H1 (cell line): ENCODE measurements around the gene RAD51B. TPM values are rescaled to one million over a fixed set of nuclear protein-coding genes. Genes with fewer than 3 reads are reported as not detected.

Source experiments
- CTCF ChIA-PET: fragments of 300-600 bp; sonication (Branson Sonifier 250); formaldehyde crosslinking; loops from one replicate; lab custom pipeline; 2021; ENCODE audit not compliant: partially characterized antibody; lab: Charles Lee
- POLR2A ChIA-PET: fragments of 300-600 bp; sonication (Branson Sonifier 250); formaldehyde crosslinking; loops from one replicate; lab custom pipeline; 2021; ENCODE audit warnings: inconsistent platforms; ENCODE audit not compliant: partially characterized antibody; lab: Charles Lee
- DNase-seq, 2 experiments: peaks; one replicate each; pipeline versions ENCODE4 v3.0.0 to v3.0.0-alpha.2; 2010 to 2022; ENCODE audit warnings: low spot score in 2 of 2, low read depth in 1 of 2, mixed read lengths in 1 of 2
- FAIRE-seq: peaks from 2 replicates; lab custom pipeline; 2011; peaks lifted over from hg19 to GRCh38; lab: Jason Lieb, UNC
- H2AFZ ChIP-seq: 2 replicates; pipeline ENCODE4 v1.8.1; 2012; ENCODE audit warnings: low read length, inconsistent platforms
- H2AK5ac ChIP-seq: 2 replicates; pipeline ENCODE4 v1.6.1; 2013; ENCODE audit warnings: low read depth, low read length
- H2BK120ac ChIP-seq: replicated peaks from 2 replicates; pipeline ENCODE3; 2013; ENCODE audit warnings: low read depth, low read length, inconsistent platforms
- H2BK12ac ChIP-seq: 2 replicates; pipeline ENCODE4 v1.6.1; 2013; ENCODE audit warnings: low read depth, low read length
- H2BK15ac ChIP-seq: 2 replicates; pipeline ENCODE4 v1.6.1; 2013; ENCODE audit warnings: low read length
- H2BK20ac ChIP-seq: 2 replicates; pipeline ENCODE4 v1.6.1; 2013; ENCODE audit warnings: low read length
- H2BK5ac ChIP-seq: 2 replicates; pipeline ENCODE4 v1.6.1; 2013; ENCODE audit warnings: low read depth, low read length
- H3K14ac ChIP-seq: 2 replicates; pipeline ENCODE4 v1.6.1; 2013; ENCODE audit warnings: inconsistent platforms; ENCODE audit not compliant: insufficient read length
- H3K18ac ChIP-seq: 2 replicates; pipeline ENCODE4 v1.6.1; 2013; ENCODE audit warnings: low read length; ENCODE audit errors: extremely low read depth
- H3K23ac ChIP-seq: 2 replicates; pipeline ENCODE4 v1.6.1; 2013; ENCODE audit warnings: inconsistent platforms; ENCODE audit not compliant: insufficient read length
- H3K23me2 ChIP-seq: 2 replicates; pipeline ENCODE4 v1.6.1; 2013; ENCODE audit warnings: low read depth, low read length
- H3K27ac ChIP-seq: 2 replicates; pipeline ENCODE4 v1.6.1; 2011; ENCODE audit warnings: low read depth, low read length, inconsistent platforms
- H3K27me3 ChIP-seq, 4 experiments: replicated peaks in 1 of 4; 1 replicate in 1 of 4; 2 replicates in 3 of 4; pipeline versions ENCODE4 v1.6.1 to v1.8.1; 2011 to 2013; ENCODE audit warnings: low read length in 3 of 4, mild to moderate bottlenecking in 3 of 4, inconsistent platforms in 2 of 4, mixed read lengths in 2 of 4, moderate library complexity in 1 of 4; ENCODE audit not compliant: control insufficient read depth in 3 of 4, insufficient read depth in 3 of 4; ENCODE audit errors: extremely low read depth in 1 of 4
- H3K36me3 ChIP-seq, 4 experiments: 2 replicates each; pipeline versions ENCODE4 v1.6.1 to v1.8.1; 2011 to 2013; ENCODE audit warnings: mild to moderate bottlenecking in 4 of 4, low read length in 3 of 4, moderate library complexity in 2 of 4, control low read depth in 1 of 4, inconsistent platforms in 1 of 4; ENCODE audit not compliant: insufficient read depth in 4 of 4, control insufficient read depth in 2 of 4
- H3K4ac ChIP-seq: replicated peaks from 2 replicates; pipeline ENCODE3; 2013; ENCODE audit warnings: low read length, low read depth, mixed read lengths, inconsistent platforms; ENCODE audit not compliant: insufficient read length
- H3K4me1 ChIP-seq, 4 experiments: replicated peaks in 1 of 4; 1 replicate in 1 of 4; 2 replicates in 3 of 4; pipeline versions ENCODE4 v1.6.1 to v1.8.1; 2011 to 2013; ENCODE audit warnings: low read length in 3 of 4, inconsistent platforms in 2 of 4, mixed read lengths in 1 of 4; ENCODE audit not compliant: insufficient read depth in 4 of 4, control insufficient read depth in 3 of 4
- H3K4me2 ChIP-seq, 2 experiments: 2 replicates each; pipeline versions ENCODE4 v1.6.1 to v1.8.1; 2011 to 2013; ENCODE audit warnings: low read depth in 2 of 2, low read length in 2 of 2, control low read depth in 1 of 2, inconsistent platforms in 1 of 2, mild to moderate bottlenecking in 1 of 2; ENCODE audit not compliant: insufficient read depth in 1 of 2
- H3K4me3 ChIP-seq, 4 experiments: fragments of 200-600, 300-600 bp in 1 of 4; sonication (generic), shearing (Covaris generic), sonication (Bioruptor Twin) in 1 of 4; 2 replicates each; pipeline versions ENCODE4 v1.5.1 to v1.8.1; 2011 to 2016; ENCODE audit warnings: low read length in 4 of 4, low read depth in 3 of 4, control low read depth in 2 of 4, inconsistent platforms in 2 of 4, mild to moderate bottlenecking in 2 of 4, mixed read lengths in 1 of 4, moderate library complexity in 1 of 4; ENCODE audit not compliant: insufficient read depth in 2 of 4; ENCODE audit errors: extremely low read depth in 1 of 4
- H3K56ac ChIP-seq: replicated peaks from 2 replicates; pipeline ENCODE3; 2013; ENCODE audit warnings: low read depth, mild to moderate bottlenecking, mixed read lengths, low read length, inconsistent platforms; ENCODE audit not compliant: insufficient read length
- H3K79me1 ChIP-seq: 2 replicates; pipeline ENCODE4 v1.6.1; 2013; ENCODE audit warnings: low read depth, low read length, control low read depth
- H3K79me2 ChIP-seq, 2 experiments: 2 replicates each; pipeline versions ENCODE4 v1.6.1 to v1.8.1; 2012 to 2013; ENCODE audit warnings: low read length in 2 of 2, mild to moderate bottlenecking in 2 of 2, inconsistent platforms in 1 of 2; ENCODE audit not compliant: insufficient read depth in 2 of 2, control insufficient read depth in 1 of 2
- H3K9ac ChIP-seq, 4 experiments: replicated peaks in 1 of 4; 1 replicate in 1 of 4; 2 replicates in 3 of 4; pipeline versions ENCODE4 v1.6.1 to v1.8.1; 2011 to 2013; ENCODE audit warnings: low read depth in 3 of 4, low read length in 3 of 4, control low read depth in 2 of 4, mild to moderate bottlenecking in 2 of 4, moderate library complexity in 2 of 4, inconsistent platforms in 1 of 4; ENCODE audit errors: extremely low read depth in 1 of 4
- H3K9me3 ChIP-seq, 2 experiments: 2 replicates each; pipeline versions ENCODE4 v1.6.1 to v1.8.1; 2012 to 2013; ENCODE audit warnings: mild to moderate bottlenecking in 2 of 2, moderate library complexity in 2 of 2, control low read depth in 1 of 2, inconsistent platforms in 1 of 2, low read depth in 1 of 2, low read length in 1 of 2, mixed read lengths in 1 of 2; ENCODE audit not compliant: insufficient read depth in 2 of 2
- H4K20me1 ChIP-seq, 2 experiments: replicated peaks in 1 of 2; 2 replicates each; pipeline versions ENCODE3 to v1.8.1; 2011 to 2013; ENCODE audit warnings: inconsistent platforms in 2 of 2, low read length in 2 of 2, mild to moderate bottlenecking in 1 of 2; ENCODE audit not compliant: insufficient read depth in 2 of 2, control insufficient read depth in 1 of 2
- H4K5ac ChIP-seq: 2 replicates; pipeline ENCODE4 v1.6.1; 2013; ENCODE audit warnings: low read length, low read depth, mixed read lengths, inconsistent platforms; ENCODE audit not compliant: insufficient read length
- H4K8ac ChIP-seq: 2 replicates; pipeline ENCODE4 v1.8.0; 2013; ENCODE audit warnings: mild to moderate bottlenecking, moderate library complexity, low read length, inconsistent platforms; ENCODE audit not compliant: insufficient read depth; ENCODE audit errors: extremely low read depth
- H4K91ac ChIP-seq: replicated peaks from 2 replicates; pipeline ENCODE3; 2013; ENCODE audit warnings: low read length, mixed read lengths, inconsistent platforms; ENCODE audit not compliant: insufficient read length
- ATF2 ChIP-seq: IDR thresholded peaks from 2 replicates; pipeline ENCODE4 v1.6.1; 2012; ENCODE audit warnings: low read length, inconsistent platforms
- CTBP2 ChIP-seq: IDR thresholded peaks from 2 replicates; pipeline ENCODE4 v1.7.0; 2011; ENCODE audit warnings: borderline replicate concordance, mild to moderate bottlenecking, moderate library complexity, mixed read lengths, low read length; ENCODE audit not compliant: insufficient read depth, insufficient read length
- GABPA ChIP-seq: IDR thresholded peaks from 2 replicates; pipeline ENCODE4 v1.6.1; 2011; ENCODE audit warnings: mild to moderate bottlenecking, low read length, moderate library complexity, borderline replicate concordance; ENCODE audit not compliant: insufficient read depth
- GTF2F1 ChIP-seq: IDR thresholded peaks from 2 replicates; pipeline ENCODE4 v1.6.1; 2012; ENCODE audit warnings: low read depth, low read length, improper control_type of control experiment, borderline replicate concordance
- PHF8 ChIP-seq: fragments of 200-600 bp; sonication (generic); conservative IDR thresholded peaks from 2 replicates; pipeline ENCODE4 v1.7.1; 2012; ENCODE audit warnings: low read depth, mild to moderate bottlenecking, inconsistent platforms, low read length, moderate library complexity
- RNF2 ChIP-seq: fragments of 200-900, 300-1000 bp; sonication (generic); IDR thresholded peaks from 2 replicates; pipeline ENCODE4 v1.7.1; 2016; ENCODE audit warnings: borderline replicate concordance, low read depth, mild to moderate bottlenecking, antibody characterized with exemption, low read length; ENCODE audit not compliant: poor library complexity, severe bottlenecking; ENCODE audit errors: missing control alignments
- SAP30 ChIP-seq: fragments of 300-600 bp; sonication (generic); IDR thresholded peaks from 2 replicates; pipeline ENCODE4 v1.7.1; 2012; ENCODE audit warnings: low read length, moderate library complexity, mild to moderate bottlenecking, inconsistent platforms; ENCODE audit not compliant: insufficient read depth, insufficient replicate concordance
- SIN3A ChIP-seq, 2 experiments: IDR thresholded peaks in 1 of 2; conservative IDR thresholded peaks in 1 of 2; 2 replicates each; pipeline ENCODE4 v1.6.1; 2011 to 2012; ENCODE audit warnings: low read length in 2 of 2, improper control_type of control experiment in 1 of 2, low read depth in 1 of 2, mild to moderate bottlenecking in 1 of 2
- TAF1 ChIP-seq: IDR thresholded peaks from 2 replicates; pipeline ENCODE4 v1.6.1; 2011; ENCODE audit warnings: mild to moderate bottlenecking, low read depth, low read length
- WGBS, 2 experiments: shearing (Covaris generic) in 1 of 2; methylation state at CpG; one replicate each; pipeline versions ENCODE4 v1.1.6 to v1.1.7; 2013 to 2015; ENCODE audit warnings: low lambda C conversion rate in 2 of 2, mixed read lengths in 2 of 2, inconsistent platforms in 1 of 2, low coverage in 1 of 2, missing lambda C conversion rate in 1 of 2; ENCODE audit not compliant: insufficient replicate concordance in 2 of 2, insufficient coverage in 1 of 2, insufficient read length in 1 of 2; ENCODE audit errors: extremely low coverage in 1 of 2, missing lambda C conversion rate in 1 of 2; 5-methylcytosine and 5-hydroxymethylcytosine counted together
- polyA plus RNA-seq, 7 experiments: library from polyadenylated mRNA; depleted of rRNA in 3 of 7; stranded (reverse) in 5 of 7; unstranded in 2 of 7; fragments of >200 nt in 5 of 7; fragments of 200-250 nt in 2 of 7; gene quantifications; 1 replicate in 5 of 7; 2 replicates in 1 of 7; 4 replicates in 1 of 7; pipeline versions ENCODE4 v1.2.1 to v1.2.3, GENCODE V29; 2011 to 2013; ENCODE audit warnings: missing spikeins in 2 of 7, mixed read lengths in 2 of 7
- total RNA-seq: library from RNA; stranded (reverse); fragmentation: NEBNext Ultra II Directional; extraction: Animal tissue kit (Norgen Biotek cat#: 25700); gene quantifications from 2 replicates; pipeline ENCODE4 v1.2.1, GENCODE V29; 2021

RAD51B gene
- total and polyA plus RNA-seq, 2 of the 8 experiments (the other 6 are each of a cell fraction or from before 2014, with no cell fraction given): 3.9 to 14.9 TPM

GRCh38 chr14:68181519-68182326 is 362.1 kb downstream of the RAD51B start:
- POLR2A ChIA-PET: no interaction called here
- TF ChIP-seq GABPA (no peak), ATF2 (no peak), RNF2 (no peak), PHF8 (no peak), TAF1 (no peak), GTF2F1 (no peak), CTBP2 (no peak), SAP30 (no peak), SIN3A (conservative IDR thresholded peaks at IDR 0.05 in 1 of 2, IDR thresholded peaks at IDR 0.05 in 1 of 2; ENCODE audit: low read depth in 1 of 2, low read length in 2 of 2) (no peak)

More at GRCh38 chr14:68181519-68182326, 362.1 kb downstream of the RAD51B start:
- Histone ChIP-seq H2BK20ac (no peak overlapping the region), H3K23me2 (no peaks in the 10 kb centered on the region), H3K9me3 (no peaks in the 10 kb centered on the region), H4K91ac (no peak overlapping the region), H3K9ac (no peak overlapping the region), H3K4ac (no peak overlapping the region), H3K27ac (no peak overlapping the region), H2BK15ac (no peak overlapping the region), H3K4me2 (no peak overlapping the region), H2BK5ac (no peak overlapping the region), H3K4me1 (peaks cover 0 to 7% (median 3%) of the 10 kb centered on the region in 4 experiments; a peak in 4 of 7 replicates), H4K5ac (no peak overlapping the region), H3K27me3 (no peaks in the 10 kb centered on the region; a peak in 1 of 7 replicates), H3K14ac (no peak overlapping the region), H3K79me1 (no peaks in the 10 kb centered on the region), H2AK5ac (no peak overlapping the region), H4K20me1 (no peaks in the 10 kb centered on the region), H3K36me3 (no peaks in the 10 kb centered on the region), H3K23ac (no peak overlapping the region), H4K8ac (no peak overlapping the region), H2BK12ac (no peak overlapping the region), H2BK120ac (no peak overlapping the region), H3K79me2 (no peaks in the 10 kb centered on the region; a peak in 1 of 4 replicates), H2AFZ (no peak overlapping the region), H3K18ac (no peak overlapping the region), H3K4me3 (no peak overlapping the region), H3K56ac (no peak overlapping the region)
- FAIRE-seq: no peak
- CTCF ChIA-PET: no interaction called here
- no peak for DNase-seq
- 88% methylated on average over 3 of the region's 3 CpGs; no CpG with 5 or more reads in 1 of the 2 experiments for WGBS, 2 experiments
